ENCODE data around the gene SNX11. TPM values are rescaled to one million over a fixed set of nuclear protein-coding genes. Genes with fewer than 3 reads are reported as not detected.

SNX11 gene
- total RNA-seq, 4 donors from 2014 or later = 8.4 to 16.4 (median 13.1) TPM

- Histone ChIP-seq H3K27me3 (no peaks in the 10 kb centered on the region), H3K4me1 (peaks cover 24% of the 10 kb centered on the region), H3K9me3 (no peaks in the 10 kb centered on the region), H3K4me3 (no peak overlapping the region), H3K36me3 (peaks cover 38% of the 10 kb centered on the region), H3K27ac (no peak overlapping the region)
- 75% methylated on average over 2 of the region's 2 CpGs for WGBS
- DNase-seq (ENCODE audit: low spot score in 2 of 2) = no peak
- no peak for TF ChIP-seq POLR2A (IDR thresholded peaks at IDR 0.05)
- no peak for TF ChIP-seq POLR2AphosphoS5 (IDR thresholded peaks at IDR 0.05)
- no peak for TF ChIP-seq EP300 (IDR thresholded peaks at IDR 0.05)
- no peak for TF ChIP-seq CTCF (IDR thresholded peaks at IDR 0.05)
Observed at GRCh38 chr17:48111937-48112241, 4.3 kb downstream of the SNX11 start.

GRCh38 chr17:48113201-48113676 lies 5.7 kb downstream of the SNX11 start:
- no peaks in the 10 kb centered on the region for H3K9me3 ChIP-seq
- H3K27me3 ChIP-seq = no peaks in the 10 kb centered on the region
- H3K4me1 ChIP-seq = peaks cover 19% of the 10 kb centered on the region
- peaks cover 46% of the 10 kb centered on the region for H3K36me3 ChIP-seq
- no peak overlapping the region for H3K4me3 ChIP-seq
- no peak overlapping the region for H3K27ac ChIP-seq
- TF ChIP-seq CTCF (IDR thresholded peaks at IDR 0.05) = no peak
- TF ChIP-seq POLR2AphosphoS5 (IDR thresholded peaks at IDR 0.05) = no peak
- TF ChIP-seq POLR2A (IDR thresholded peaks at IDR 0.05) = no peak
- no peak for TF ChIP-seq EP300 (IDR thresholded peaks at IDR 0.05)
- no peak for DNase-seq (ENCODE audit: low spot score in 2 of 2)
- 90% methylated on average over 5 of the region's 5 CpGs for WGBS

GRCh38 chr17:48121923-48122664 lies 14.5 kb downstream of the SNX11 start:
- Histone ChIP-seq H3K9me3 (no peaks in the 10 kb centered on the region), H3K4me1 (peaks cover 3% of the 10 kb centered on the region), H3K27ac (no peak overlapping the region), H3K4me3 (no peak overlapping the region), H3K36me3 (peaks cover 74% of the 10 kb centered on the region), H3K27me3 (no peaks in the 10 kb centered on the region)
- TF ChIP-seq EP300 (IDR thresholded peaks at IDR 0.05) (no peak), POLR2A (IDR thresholded peaks at IDR 0.05) (no peak), CTCF (IDR thresholded peaks at IDR 0.05) (no peak), POLR2AphosphoS5 (IDR thresholded peaks at IDR 0.05) (no peak)
- WGBS = 61% methylated on average over 8 of the region's 9 CpGs
- DNase-seq (ENCODE audit: low spot score in 2 of 2) = no peak

- Histone ChIP-seq H3K36me3 (peaks cover 73% of the 10 kb centered on the region), H3K4me3 (no peak overlapping the region), H3K27me3 (no peaks in the 10 kb centered on the region), H3K4me1 (peaks cover 9% of the 10 kb centered on the region), H3K9me3 (no peaks in the 10 kb centered on the region), H3K27ac (no peak overlapping the region)
- TF ChIP-seq POLR2A (IDR thresholded peaks at IDR 0.05) (no peak), POLR2AphosphoS5 (IDR thresholded peaks at IDR 0.05) (no peak), CTCF (IDR thresholded peaks at IDR 0.05) (no peak), EP300 (IDR thresholded peaks at IDR 0.05) (no peak)
- 79% methylated on average over 3 of the region's 3 CpGs for WGBS
- no peak for DNase-seq (ENCODE audit: low spot score in 2 of 2)
Observed at GRCh38 chr17:48122665-48123045, 15.1 kb downstream of the SNX11 start.

- no peaks in the 10 kb centered on the region for H3K27me3 ChIP-seq
- TF ChIP-seq CTCF (IDR thresholded peaks at IDR 0.05) (no peak), EP300 (IDR thresholded peaks at IDR 0.05) (no peak), POLR2A (IDR thresholded peaks at IDR 0.05) (no peak), POLR2AphosphoS5 (IDR thresholded peaks at IDR 0.05) (no peak)
- 76% methylated on average over 6 of the region's 6 CpGs for WGBS
- H3K4me3 ChIP-seq = no peak overlapping the region
- no peaks in the 10 kb centered on the region for H3K9me3 ChIP-seq
- no peak overlapping the region for H3K27ac ChIP-seq
- peaks cover 70% of the 10 kb centered on the region for H3K36me3 ChIP-seq
- DNase-seq (ENCODE audit: low spot score in 2 of 2) = no peak
- H3K4me1 ChIP-seq = peaks cover 11% of the 10 kb centered on the region
Observed at GRCh38 chr17:48123111-48123510, 15.5 kb downstream of the SNX11 start.

Measured in suprapubic skin (tissue), 4 donors.